ENCODE data around the gene SNTG2.

- TF ChIP-seq ATF3 (IDR thresholded peaks at IDR 0.05) (no peak), CTCF (IDR thresholded peaks at IDR 0.05; ENCODE audit: low read depth, low read length, missing input control) (no peak), GABPA (IDR thresholded peaks at IDR 0.05 in 1 of 2, conservative IDR thresholded peaks at IDR 0.05 in 1 of 2) (no peak)
Observed at GRCh38 chr2:1367601-1368000, 417.0 kb downstream of the SNTG2 start.
